Measurements from ENCODE around the gene NPW. TPM values are rescaled to one million over a fixed set of nuclear protein-coding genes. Genes with fewer than 3 reads are reported as not detected.
"Not testable (repeated sequence)": the region's sequence is repeated elsewhere in the genome, so short reads cannot be mapped to it uniquely, and the experiment has no call there.

NPW gene
- polyA plus RNA-seq, 1 donor, result 4.4 TPM

DNA sequence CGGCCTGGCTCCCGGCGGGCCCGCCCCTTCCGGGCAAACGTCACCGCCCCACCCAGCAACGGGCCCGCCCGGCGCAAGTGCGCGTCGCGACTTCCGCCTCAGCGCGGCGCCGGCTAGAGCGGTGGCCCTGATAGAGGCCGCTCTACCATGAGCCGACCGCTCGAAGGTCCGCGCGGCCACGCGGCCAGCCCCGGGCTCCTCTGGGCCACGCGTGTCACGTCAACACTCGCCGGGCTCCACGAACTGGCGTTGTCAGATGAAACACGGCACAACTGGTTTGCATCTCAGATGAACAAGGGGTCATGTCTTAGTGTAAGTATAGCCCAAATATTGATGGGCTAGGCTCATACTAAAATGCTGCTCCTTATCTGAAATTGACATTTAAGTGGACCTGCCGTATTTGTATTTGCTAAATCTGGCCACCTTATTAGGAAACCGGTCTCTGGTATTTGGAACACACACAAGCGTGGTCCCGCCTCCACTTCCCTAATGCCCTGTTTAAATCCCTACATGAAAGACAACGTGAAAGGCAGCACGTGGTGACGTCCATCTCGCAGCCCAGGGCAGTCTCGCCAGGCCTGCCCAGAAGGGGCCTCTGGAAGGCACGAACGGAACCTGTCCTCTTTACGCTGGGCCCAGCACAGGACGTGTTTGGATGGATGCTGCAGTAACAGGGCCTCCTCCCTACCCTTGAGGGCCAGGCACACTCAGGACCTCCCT lies 9.6 kb upstream of the NPW start, which contains the start of gene ZNF598:
Gene ZNF598, minus strand, starts transcription at position 31 of the 720 bp plus-strand sequence.
- peaks cover 15% of the 10 kb centered on the region for H3K36me3 ChIP-seq (ENCODE audit: control insufficient read depth, insufficient read depth, low read length)
- H3K9me3 ChIP-seq (ENCODE audit: control insufficient read depth, low read depth, low read length), result no peaks in the 10 kb centered on the region
- no peaks in the 10 kb centered on the region for H3K27me3 ChIP-seq (ENCODE audit: control insufficient read depth, insufficient read depth, low read length)
- peak within 1 kb of the TSS; percentile 68 for H3K27ac ChIP-seq (ENCODE audit: low read length)
- peaks cover 33% of the 10 kb centered on the region for H3K4me1 ChIP-seq (ENCODE audit: control insufficient read depth, insufficient read depth, low read length)
- peak; percentile 89 to 90 for DNase-seq
- H3K4me3 ChIP-seq (ENCODE audit: low read length), result peak within 1 kb of the TSS; percentile 71
- no CpG with 5 or more reads among the region's 52 CpGs for WGBS (ENCODE audit: insufficient coverage, low lambda C conversion rate)

GRCh38 chr16:2011726-2012125 lies 7.9 kb upstream of the NPW start:
- H3K27me3 ChIP-seq (ENCODE audit: control insufficient read depth, insufficient read depth, low read length); H3K36me3 ChIP-seq (ENCODE audit: control insufficient read depth, insufficient read depth, low read length); H3K4me3 ChIP-seq (ENCODE audit: low read length); DNase-seq; H3K27ac ChIP-seq (ENCODE audit: low read length); H3K9me3 ChIP-seq (ENCODE audit: control insufficient read depth, low read depth, low read length): not testable (repeated sequence)
- WGBS (ENCODE audit: insufficient coverage, low lambda C conversion rate), result no CpG with 5 or more reads among the region's 9 CpGs
- H3K4me1 ChIP-seq (ENCODE audit: control insufficient read depth, insufficient read depth, low read length), result peaks cover 40% of the 10 kb centered on the region

DNA sequence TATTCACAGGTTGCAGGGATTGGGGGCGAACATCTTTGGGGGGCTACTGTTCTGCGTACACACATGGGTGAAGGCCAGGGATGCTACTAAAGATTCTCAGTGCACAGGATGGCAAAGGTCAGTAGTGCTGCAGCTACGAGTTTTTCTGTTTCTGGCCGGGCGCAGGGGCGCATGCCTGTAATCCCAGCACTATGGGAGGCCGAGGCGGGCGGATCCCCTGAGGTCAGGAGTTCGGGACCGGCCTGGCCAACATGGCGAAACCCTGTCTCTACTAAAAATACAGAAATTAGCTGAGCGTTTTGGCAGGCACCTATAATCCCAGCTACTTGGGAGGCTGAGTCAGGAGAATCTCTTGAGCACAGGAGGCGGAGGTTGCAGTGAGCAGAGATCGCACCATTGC lies 6.1 kb upstream of the NPW start:
- Histone ChIP-seq H3K4me1 (ENCODE audit: control insufficient read depth, insufficient read depth, low read length) (peaks cover 22% of the 10 kb centered on the region), H3K27me3 (ENCODE audit: control insufficient read depth, insufficient read depth, low read length) (no peaks in the 10 kb centered on the region), H3K36me3 (ENCODE audit: control insufficient read depth, insufficient read depth, low read length) (no peaks in the 10 kb centered on the region), H3K27ac (ENCODE audit: low read length) (no peak overlapping the region), H3K4me3 (ENCODE audit: low read length) (no peak overlapping the region), H3K9me3 (ENCODE audit: control insufficient read depth, low read depth, low read length) (no peaks in the 10 kb centered on the region)
- WGBS (ENCODE audit: insufficient coverage, low lambda C conversion rate), result no CpG with 5 or more reads among the region's 15 CpGs
- no peak for DNase-seq

DNA sequence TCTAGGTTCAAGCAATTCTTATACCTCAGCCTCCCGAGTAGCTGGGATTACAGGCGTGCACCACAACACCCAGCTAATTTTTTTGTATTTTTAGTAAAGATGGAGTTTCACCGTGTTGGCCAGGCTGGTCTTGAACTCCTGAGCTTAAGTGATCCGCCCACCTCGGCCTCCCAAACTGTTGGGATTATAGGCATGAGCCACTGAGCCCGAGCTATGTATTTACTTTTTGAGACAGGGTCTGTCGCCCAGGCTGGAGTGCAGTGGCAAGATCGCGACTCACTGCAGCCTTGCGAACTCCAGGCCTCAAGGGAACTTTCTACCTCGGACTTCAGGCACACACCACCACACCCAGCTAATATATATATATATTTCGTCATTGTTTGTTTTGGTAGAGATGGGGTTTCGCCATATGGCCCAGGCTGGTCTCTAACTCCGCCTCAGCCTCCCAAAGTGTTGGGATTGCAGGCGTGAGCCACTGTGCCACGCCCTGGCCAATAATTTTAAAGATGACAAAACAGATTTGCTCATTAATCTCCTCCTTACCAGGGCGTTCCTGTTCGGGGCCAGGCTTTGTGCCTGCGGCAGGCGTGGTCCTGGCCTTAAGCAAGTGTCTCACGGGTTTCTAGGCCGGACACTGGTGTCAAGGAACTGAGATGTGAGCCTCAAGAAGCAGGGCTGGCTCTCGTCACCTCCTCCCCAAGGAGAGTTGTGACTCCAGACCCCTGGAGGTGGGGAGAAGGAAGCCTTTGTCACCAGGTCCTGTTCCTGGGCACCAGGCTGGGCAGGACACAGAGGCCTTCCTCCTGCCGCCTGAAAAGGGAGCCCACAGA lies 4.3 kb upstream of the NPW start:
- no CpG with 5 or more reads among the region's 24 CpGs for WGBS (ENCODE audit: insufficient coverage, low lambda C conversion rate)
- peak; percentile 81 to 90 for DNase-seq
- Histone ChIP-seq H3K9me3 (ENCODE audit: control insufficient read depth, low read depth, low read length) (peaks cover 4% of the 10 kb centered on the region), H3K27ac (ENCODE audit: low read length) (peak overlapping the region; percentile 89), H3K36me3 (ENCODE audit: control insufficient read depth, insufficient read depth, low read length) (no peaks in the 10 kb centered on the region), H3K4me1 (ENCODE audit: control insufficient read depth, insufficient read depth, low read length) (peaks cover 21% of the 10 kb centered on the region), H3K4me3 (ENCODE audit: low read length) (no peak overlapping the region), H3K27me3 (ENCODE audit: control insufficient read depth, insufficient read depth, low read length) (peaks cover 14% of the 10 kb centered on the region)

DNA sequence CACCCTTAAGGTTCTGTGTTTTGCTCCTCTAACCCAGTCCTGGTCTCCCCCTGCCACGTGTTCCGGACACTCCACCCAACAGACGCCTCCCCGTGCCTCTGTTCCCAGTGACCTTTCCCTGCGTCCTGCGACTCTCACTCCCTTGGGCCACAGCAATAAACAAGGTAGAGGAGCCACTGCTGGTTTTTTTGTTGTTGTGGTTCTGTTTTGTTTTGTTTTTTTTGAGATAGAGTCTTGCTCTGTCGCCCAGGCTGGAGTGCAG lies 3.7 kb upstream of the NPW start:
- no peak overlapping the region for H3K4me3 ChIP-seq (ENCODE audit: low read length)
- 90% methylated on average over 2 of the region's 7 CpGs for WGBS (ENCODE audit: insufficient coverage, low lambda C conversion rate)
- H3K27me3 ChIP-seq (ENCODE audit: control insufficient read depth, insufficient read depth, low read length), result peaks cover 19% of the 10 kb centered on the region
- H3K9me3 ChIP-seq (ENCODE audit: control insufficient read depth, low read depth, low read length), result peaks cover 4% of the 10 kb centered on the region
- no peaks in the 10 kb centered on the region for H3K36me3 ChIP-seq (ENCODE audit: control insufficient read depth, insufficient read depth, low read length)
- DNase-seq, result no peak
- H3K27ac ChIP-seq (ENCODE audit: low read length), result peak overlapping the region; percentile 89
- peaks cover 23% of the 10 kb centered on the region for H3K4me1 ChIP-seq (ENCODE audit: control insufficient read depth, insufficient read depth, low read length)

DNA sequence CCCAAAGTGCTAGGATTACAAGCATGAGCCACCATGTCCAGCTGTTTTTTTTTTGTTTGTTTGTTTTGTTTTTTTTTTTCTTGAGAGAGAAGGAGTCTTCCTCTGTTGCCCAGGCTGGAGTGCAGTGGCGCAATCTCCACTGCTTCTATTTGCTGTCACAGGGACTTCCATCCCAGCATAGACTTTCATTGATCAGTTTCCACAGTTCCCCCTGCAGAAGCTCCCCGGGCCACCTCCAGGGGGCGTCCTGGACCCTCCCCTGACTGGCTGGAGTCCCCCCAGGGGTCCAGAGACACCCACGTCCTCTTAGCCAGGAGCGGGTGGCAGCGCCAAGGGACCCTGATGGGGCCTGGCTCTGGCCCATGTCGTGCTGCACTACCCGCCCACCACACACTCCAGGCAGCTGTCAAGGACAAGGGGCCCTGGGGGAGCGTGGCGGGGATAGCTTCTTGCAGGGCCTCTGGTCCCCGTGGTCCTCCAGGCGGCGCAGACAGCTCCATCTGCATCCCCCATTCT lies 3.1 kb upstream of the NPW start:
- H3K27me3 ChIP-seq (ENCODE audit: control insufficient read depth, insufficient read depth, low read length), result peaks cover 24% of the 10 kb centered on the region
- no CpG with 5 or more reads among the region's 13 CpGs for WGBS (ENCODE audit: insufficient coverage, low lambda C conversion rate)
- H3K4me3 ChIP-seq (ENCODE audit: low read length), result no peak overlapping the region
- no peak for DNase-seq
- no peak overlapping the region for H3K27ac ChIP-seq (ENCODE audit: low read length)
- H3K36me3 ChIP-seq (ENCODE audit: control insufficient read depth, insufficient read depth, low read length), result no peaks in the 10 kb centered on the region
- H3K4me1 ChIP-seq (ENCODE audit: control insufficient read depth, insufficient read depth, low read length), result peaks cover 25% of the 10 kb centered on the region
- H3K9me3 ChIP-seq (ENCODE audit: control insufficient read depth, low read depth, low read length), result peaks cover 4% of the 10 kb centered on the region

- H3K27me3 ChIP-seq (ENCODE audit: control insufficient read depth, insufficient read depth, low read length), result peaks cover 28% of the 10 kb centered on the region
- H3K36me3 ChIP-seq (ENCODE audit: control insufficient read depth, insufficient read depth, low read length), result no peaks in the 10 kb centered on the region
- H3K9me3 ChIP-seq (ENCODE audit: control insufficient read depth, low read depth, low read length), result peaks cover 4% of the 10 kb centered on the region
- H3K4me3 ChIP-seq (ENCODE audit: low read length), result peak overlapping the region; percentile 24
- peaks cover 36% of the 10 kb centered on the region for H3K4me1 ChIP-seq (ENCODE audit: control insufficient read depth, insufficient read depth, low read length)
- no CpG with 5 or more reads among the region's 96 CpGs for WGBS (ENCODE audit: insufficient coverage, low lambda C conversion rate)
- peak in 1 of 2 donors; percentile 42 for DNase-seq
- H3K27ac ChIP-seq (ENCODE audit: low read length), result no peak overlapping the region
These were observed 591 bp downstream of the NPW start for GRCh38 chr16:2019921-2020831.

- peaks cover 4% of the 10 kb centered on the region for H3K9me3 ChIP-seq (ENCODE audit: control insufficient read depth, low read depth, low read length)
- H3K27ac ChIP-seq (ENCODE audit: low read length), result peak overlapping the region; percentile 21
- H3K4me1 ChIP-seq (ENCODE audit: control insufficient read depth, insufficient read depth, low read length), result peaks cover 34% of the 10 kb centered on the region
- peak in 1 of 2 donors; percentile 38 for DNase-seq
- peaks cover 39% of the 10 kb centered on the region for H3K27me3 ChIP-seq (ENCODE audit: control insufficient read depth, insufficient read depth, low read length)
- no CpG with 5 or more reads among the region's 14 CpGs for WGBS (ENCODE audit: insufficient coverage, low lambda C conversion rate)
- peak overlapping the region; percentile 25 for H3K4me3 ChIP-seq (ENCODE audit: low read length)
- H3K36me3 ChIP-seq (ENCODE audit: control insufficient read depth, insufficient read depth, low read length), result no peaks in the 10 kb centered on the region
These were observed 3.1 kb downstream of the NPW start for GRCh38 chr16:2022723-2023091.

DNA sequence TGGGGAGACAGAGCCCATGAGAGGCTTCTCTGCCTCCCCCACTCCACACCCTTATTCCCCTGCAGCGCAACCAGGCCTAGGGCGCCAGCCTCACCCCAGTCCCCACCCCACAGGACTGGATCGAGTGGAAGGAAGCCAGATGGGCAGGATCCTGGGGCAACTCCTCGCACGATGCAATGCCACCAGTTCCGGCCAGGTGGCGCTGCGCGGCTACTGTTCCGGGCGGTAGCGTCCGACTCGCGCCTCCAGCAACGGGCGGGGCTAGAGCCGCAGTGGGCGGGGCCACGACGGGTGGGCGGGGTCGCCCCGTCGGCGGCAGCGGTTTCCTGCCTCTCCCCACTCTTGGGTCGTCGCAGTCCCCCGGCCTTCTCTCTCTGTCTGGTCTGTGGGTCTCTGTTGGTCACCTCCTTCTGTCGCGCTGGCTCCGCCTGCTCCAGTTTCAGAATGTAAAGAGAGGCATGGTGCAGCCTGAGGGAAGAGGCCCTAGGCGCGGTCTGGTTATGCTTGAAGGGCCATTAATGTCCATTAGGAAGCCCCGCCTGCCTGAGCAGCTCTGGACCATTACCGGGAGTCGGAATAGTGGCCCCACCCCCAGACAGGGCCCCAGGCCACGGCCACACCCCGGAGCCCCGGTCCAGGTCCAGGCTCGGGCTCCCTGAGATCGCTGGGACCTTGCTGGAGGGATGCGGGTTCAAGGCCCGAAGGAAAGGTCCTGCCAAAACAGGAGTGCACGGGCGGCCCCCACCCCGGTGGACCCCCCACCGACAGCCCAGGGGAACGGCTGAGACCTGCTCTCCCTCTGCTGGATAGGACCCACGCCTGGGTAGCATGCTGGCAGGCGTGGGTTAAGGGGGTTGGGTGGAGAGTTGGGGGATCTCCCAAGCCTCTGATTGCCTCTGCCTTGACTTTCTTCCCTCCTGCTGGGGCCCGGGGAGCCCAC lies 3.8 kb downstream of the NPW start:
- WGBS (ENCODE audit: insufficient coverage, low lambda C conversion rate), result no CpG with 5 or more reads among the region's 53 CpGs

More for the DNA sequence above, 3.8 kb downstream of the NPW start:
- peak overlapping the region; percentile 66 for H3K27ac ChIP-seq (ENCODE audit: low read length)
- peak overlapping the region; percentile 25 for H3K4me3 ChIP-seq (ENCODE audit: low read length)
- H3K4me1 ChIP-seq (ENCODE audit: control insufficient read depth, insufficient read depth, low read length), result peaks cover 34% of the 10 kb centered on the region
- H3K9me3 ChIP-seq (ENCODE audit: control insufficient read depth, low read depth, low read length), result peaks cover 4% of the 10 kb centered on the region
- DNase-seq, result peak; percentile 89
- H3K36me3 ChIP-seq (ENCODE audit: control insufficient read depth, insufficient read depth, low read length), result no peaks in the 10 kb centered on the region
- peaks cover 45% of the 10 kb centered on the region for H3K27me3 ChIP-seq (ENCODE audit: control insufficient read depth, insufficient read depth, low read length)

Data from large intestine (tissue), 3 donors.